Memory B cell (primary cell): ENCODE data around the gene B4GALT2.
A peak's percentile ranks its signal among the peaks of the same experiment; 100 is the strongest.

Source experiments
- ATAC-seq: fragments of 150-1000 bp; cut with Tn5 transposase; 2 replicates; pipeline ENCODE4 v1.10.0; 2021; ENCODE audit warnings: low read depth, mild to moderate bottlenecking, moderate library complexity
- DNase-seq, 2 donors: peaks; one replicate each; pipeline ENCODE4 v3.0.0; 2022; ENCODE audit warnings: low spot score in 2 of 2
- H3K27ac Mint-ChIP-seq: one replicate; pipeline ENCODE4 v1.8.0; 2022; ENCODE audit warnings: mild to moderate bottlenecking, moderate library complexity, mixed read lengths
- H3K27me3 Mint-ChIP-seq: one replicate; pipeline ENCODE4 v1.8.0; 2022; ENCODE audit warnings: mixed read lengths
- H3K36me3 Mint-ChIP-seq: one replicate; pipeline ENCODE4 v1.8.0; 2022; ENCODE audit warnings: mild to moderate bottlenecking, mixed read lengths
- H3K4me1 Mint-ChIP-seq: one replicate; pipeline ENCODE4 v1.8.0; 2022; ENCODE audit warnings: mixed read lengths
- H3K4me3 Mint-ChIP-seq: one replicate; pipeline ENCODE4 v1.8.0; 2022; ENCODE audit warnings: mild to moderate bottlenecking, moderate library complexity, mixed read lengths
- H3K9me3 Mint-ChIP-seq: one replicate; pipeline ENCODE4 v1.8.0; 2022; ENCODE audit warnings: mixed read lengths

B4GALT2 gene

GRCh38 chr1:43953361-43953760, 25.6 kb upstream of the B4GALT2 start:
- Mint-ChIP-seq H3K36me3 (peaks cover 13% of the 10 kb centered on the region), H3K4me3 (no peak overlapping the region), H3K27me3 (no peaks in the 10 kb centered on the region), H3K27ac (no peak overlapping the region), H3K9me3 (no peaks in the 10 kb centered on the region), H3K4me1 (peaks cover 18% of the 10 kb centered on the region)
- ATAC-seq (no peak), DNase-seq (no peak)

DNA sequence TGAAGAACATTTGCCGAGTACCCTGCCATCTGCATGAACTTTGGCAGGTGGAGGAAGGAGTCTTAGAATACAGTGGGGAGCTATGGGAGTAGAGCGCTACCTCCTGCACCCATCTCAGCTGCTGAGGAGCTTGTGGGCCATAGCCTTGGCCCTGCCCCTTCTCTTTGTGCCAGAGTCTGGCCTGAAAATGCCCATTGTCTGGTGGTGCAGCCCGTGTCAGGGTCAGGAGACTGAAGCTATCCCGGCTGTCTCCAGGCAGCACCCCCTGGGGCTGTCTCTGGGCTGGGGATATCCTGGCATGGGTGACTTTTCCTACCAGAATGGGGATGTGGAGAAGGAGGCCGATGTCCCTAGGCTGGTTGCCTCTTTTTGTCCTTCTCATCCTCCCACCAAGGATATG, 25.0 kb upstream of the B4GALT2 start:
- Mint-ChIP-seq H3K4me1 (peaks cover 18% of the 10 kb centered on the region), H3K4me3 (no peak overlapping the region), H3K27ac (no peak overlapping the region), H3K27me3 (no peaks in the 10 kb centered on the region), H3K9me3 (no peaks in the 10 kb centered on the region), H3K36me3 (peaks cover 15% of the 10 kb centered on the region)
- DNase-seq (no peak), ATAC-seq (no peak)

DNA sequence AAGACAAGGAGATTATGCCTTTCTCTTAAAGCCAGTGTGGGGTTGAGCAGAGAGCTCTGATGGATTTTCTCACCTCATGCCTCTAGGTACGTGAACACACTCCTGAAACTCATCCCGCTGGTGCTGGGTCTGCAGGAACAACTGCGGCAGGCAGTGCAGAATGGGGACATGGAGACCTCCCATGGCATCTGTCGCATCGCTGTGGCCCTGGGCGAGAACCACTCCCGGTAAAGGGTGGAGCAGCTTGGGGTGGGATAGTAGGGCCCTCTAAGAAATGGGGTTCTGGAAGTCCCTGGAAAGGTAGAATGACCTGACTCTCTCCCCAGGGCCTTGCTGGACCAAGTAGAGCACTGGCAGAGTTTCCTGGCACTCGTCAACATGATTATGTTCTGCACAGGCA, 22.8 kb upstream of the B4GALT2 start:
- Mint-ChIP-seq H3K27ac (no peak overlapping the region), H3K4me1 (peaks cover 7% of the 10 kb centered on the region)

DNA sequence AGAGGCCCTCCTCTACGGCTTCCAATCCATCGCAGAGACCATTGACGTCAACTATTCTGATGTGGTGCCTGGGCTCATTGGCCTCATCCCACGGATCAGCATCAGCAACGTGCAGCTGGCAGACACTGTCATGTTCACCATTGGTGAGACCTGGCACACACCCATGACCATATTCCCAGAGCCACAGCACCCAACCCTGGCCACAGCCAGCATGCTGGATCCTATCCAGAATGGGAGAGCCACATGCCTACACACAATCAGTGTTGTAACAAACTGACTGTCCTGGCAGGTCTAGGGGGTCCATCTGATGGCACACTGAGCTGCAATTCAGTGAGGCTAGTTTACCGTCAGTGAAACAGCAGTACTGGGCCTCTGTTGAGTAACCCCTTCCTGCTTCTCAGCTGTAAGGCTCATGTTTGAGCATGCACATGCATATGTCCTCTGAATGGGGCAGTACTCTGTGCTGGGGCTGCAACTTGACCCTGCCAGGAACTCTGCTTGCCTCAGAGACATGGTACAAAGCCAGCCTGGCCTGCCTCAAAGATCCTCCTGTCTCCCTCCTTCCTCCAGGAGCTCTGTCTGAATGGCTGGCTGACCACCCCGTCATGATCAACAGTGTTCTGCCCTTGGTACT, 21.5 kb upstream of the B4GALT2 start:
- no peaks in the 10 kb centered on the region for H3K9me3 Mint-ChIP-seq
- peaks cover 17% of the 10 kb centered on the region for H3K36me3 Mint-ChIP-seq
- no peak for ATAC-seq
- no peak overlapping the region for H3K4me3 Mint-ChIP-seq
- H3K4me1 Mint-ChIP-seq = peaks cover 7% of the 10 kb centered on the region
- no peaks in the 10 kb centered on the region for H3K27me3 Mint-ChIP-seq
- no peak for DNase-seq
- H3K27ac Mint-ChIP-seq = no peak overlapping the region

More for the DNA sequence above, 22.8 kb upstream of the B4GALT2 start:
- Mint-ChIP-seq H3K27me3 (no peaks in the 10 kb centered on the region), H3K9me3 (no peaks in the 10 kb centered on the region), H3K36me3 (peaks cover 13% of the 10 kb centered on the region), H3K4me3 (no peak overlapping the region)
- ATAC-seq (no peak), DNase-seq (no peak)

GRCh38 chr1:43958351-43959255, 20.4 kb upstream of the B4GALT2 start:
- ATAC-seq = no peak
- Mint-ChIP-seq H3K4me3 (no peak overlapping the region), H3K27me3 (no peaks in the 10 kb centered on the region)

GRCh38 chr1:43960798-43961197, 18.2 kb upstream of the B4GALT2 start:
- Mint-ChIP-seq H3K4me3 (no peak overlapping the region), H3K27me3 (no peaks in the 10 kb centered on the region), H3K27ac (no peak overlapping the region), H3K9me3 (no peaks in the 10 kb centered on the region), H3K4me1 (no peaks in the 10 kb centered on the region), H3K36me3 (peaks cover 18% of the 10 kb centered on the region)
- DNase-seq (no peak), ATAC-seq (no peak)

More at GRCh38 chr1:43958351-43959255, 20.4 kb upstream of the B4GALT2 start:
- Mint-ChIP-seq H3K27ac (no peak overlapping the region), H3K4me1 (peaks cover 7% of the 10 kb centered on the region), H3K36me3 (peaks cover 18% of the 10 kb centered on the region), H3K9me3 (no peaks in the 10 kb centered on the region)
- no peak for DNase-seq

GRCh38 chr1:43961692-43962091, 17.3 kb upstream of the B4GALT2 start:
- H3K9me3 Mint-ChIP-seq = no peaks in the 10 kb centered on the region
- H3K27ac Mint-ChIP-seq = no peak overlapping the region
- no peaks in the 10 kb centered on the region for H3K27me3 Mint-ChIP-seq
- H3K4me1 Mint-ChIP-seq = no peaks in the 10 kb centered on the region
- DNase-seq (no peak), ATAC-seq (no peak)
- H3K4me3 Mint-ChIP-seq = no peak overlapping the region
- peaks cover 18% of the 10 kb centered on the region for H3K36me3 Mint-ChIP-seq

DNA sequence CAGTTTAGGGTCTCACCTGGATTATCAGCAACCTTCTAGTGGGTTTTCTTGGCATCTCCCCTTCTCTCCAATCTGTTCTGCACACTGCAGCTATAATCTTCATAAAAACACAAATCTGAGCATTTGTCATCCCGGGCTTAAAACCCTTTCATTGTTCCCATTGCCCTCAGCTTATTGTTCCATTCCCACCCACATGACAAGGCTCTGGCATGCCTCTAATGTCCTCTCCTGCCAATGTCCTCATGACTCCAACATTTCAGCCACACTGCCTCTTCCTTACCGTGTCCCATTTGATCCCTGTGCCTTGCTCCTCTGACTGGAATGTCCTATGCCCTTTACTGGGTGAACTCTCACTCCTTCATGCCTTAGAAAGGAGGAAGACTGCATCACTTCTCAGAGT, 16.7 kb upstream of the B4GALT2 start:
- Mint-ChIP-seq H3K4me1 (no peaks in the 10 kb centered on the region), H3K27ac (no peak overlapping the region), H3K4me3 (no peak overlapping the region), H3K27me3 (no peaks in the 10 kb centered on the region), H3K36me3 (peaks cover 15% of the 10 kb centered on the region), H3K9me3 (no peaks in the 10 kb centered on the region)
- ATAC-seq = no peak
- no peak for DNase-seq

DNA sequence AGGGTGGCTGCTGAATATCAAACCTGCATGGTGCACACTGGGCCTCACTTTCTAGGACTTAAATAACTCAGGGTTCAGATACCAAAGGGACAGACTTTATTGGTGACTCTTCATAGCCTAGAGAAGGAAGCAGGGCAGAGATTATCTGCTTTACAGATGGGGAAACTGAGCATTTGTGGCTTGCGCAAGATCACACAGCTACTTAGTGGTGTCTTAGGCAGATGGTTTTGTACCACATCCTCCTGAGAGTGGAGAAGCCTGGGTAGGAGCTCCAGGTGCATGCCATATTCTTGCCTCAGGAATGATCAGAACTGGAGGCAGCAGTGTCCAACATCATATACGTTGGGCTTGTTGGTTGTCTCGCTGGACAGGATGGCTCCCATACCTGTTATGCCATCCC, 16.0 kb upstream of the B4GALT2 start:
- no peaks in the 10 kb centered on the region for H3K9me3 Mint-ChIP-seq
- ATAC-seq (no peak), DNase-seq (no peak)
- no peaks in the 10 kb centered on the region for H3K4me1 Mint-ChIP-seq
- no peak overlapping the region for H3K4me3 Mint-ChIP-seq
- H3K27ac Mint-ChIP-seq = no peak overlapping the region
- H3K27me3 Mint-ChIP-seq = no peaks in the 10 kb centered on the region
- peaks cover 12% of the 10 kb centered on the region for H3K36me3 Mint-ChIP-seq

GRCh38 chr1:43963890-43964289, 15.1 kb upstream of the B4GALT2 start:
- ATAC-seq (no peak), DNase-seq (no peak)
- H3K36me3 Mint-ChIP-seq = peaks cover 10% of the 10 kb centered on the region
- H3K4me3 Mint-ChIP-seq = no peak overlapping the region
- H3K9me3 Mint-ChIP-seq = no peaks in the 10 kb centered on the region
- H3K27ac Mint-ChIP-seq = no peak overlapping the region
- no peaks in the 10 kb centered on the region for H3K27me3 Mint-ChIP-seq
- no peaks in the 10 kb centered on the region for H3K4me1 Mint-ChIP-seq

DNA sequence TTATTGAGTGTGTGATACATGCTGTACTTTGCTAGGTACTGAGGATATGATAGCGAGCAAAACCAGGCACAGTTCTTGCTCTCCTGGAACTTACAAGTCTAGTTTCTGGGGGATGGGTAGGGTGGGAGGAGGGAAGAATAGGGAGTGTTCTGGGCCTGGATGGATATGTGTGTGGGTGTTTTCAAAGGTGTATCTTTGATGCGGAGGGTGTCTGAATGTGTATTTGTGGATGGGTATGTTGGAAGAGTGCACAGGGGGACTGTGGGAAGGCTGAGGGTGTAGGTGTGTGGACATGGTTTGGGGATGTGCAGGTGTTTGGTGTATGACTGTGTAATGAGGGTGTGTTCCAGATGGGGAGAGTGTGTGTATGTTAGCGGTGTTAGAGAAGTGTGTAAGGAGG, 13.7 kb upstream of the B4GALT2 start:
- Mint-ChIP-seq H3K27ac (no peak overlapping the region), H3K36me3 (peaks cover 7% of the 10 kb centered on the region), H3K4me1 (peaks cover 8% of the 10 kb centered on the region), H3K27me3 (no peaks in the 10 kb centered on the region), H3K9me3 (no peaks in the 10 kb centered on the region), H3K4me3 (no peak overlapping the region)
- ATAC-seq (no peak), DNase-seq (no peak)

DNA sequence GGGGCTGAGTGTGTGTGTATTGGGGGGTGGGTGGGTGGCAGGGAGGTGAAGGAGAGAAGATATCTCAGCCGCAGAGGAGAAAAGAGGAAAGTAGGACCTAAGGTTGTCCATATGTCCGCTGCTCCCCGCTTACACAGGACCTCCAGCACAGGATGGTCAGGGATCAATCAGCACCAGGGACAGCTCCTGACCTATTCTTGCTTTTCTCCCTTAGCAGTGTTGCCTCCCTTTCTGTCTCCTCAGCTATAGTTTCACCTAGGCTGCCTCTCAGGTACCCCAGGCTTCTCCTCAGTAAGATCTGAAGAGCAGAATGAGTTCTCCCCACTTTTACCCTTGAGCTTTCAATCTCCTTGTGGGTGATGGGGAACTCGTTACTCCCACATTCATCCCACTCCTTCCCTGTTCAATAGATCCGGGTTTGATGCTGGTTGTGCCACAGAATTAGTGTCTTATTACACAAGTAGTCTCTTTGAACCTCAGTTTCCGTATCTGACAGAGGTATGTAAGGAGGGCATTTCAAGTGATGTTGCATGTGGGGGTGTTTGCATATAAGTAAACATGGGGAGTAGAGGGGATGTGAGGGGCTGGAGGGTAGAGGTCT, 10.6 kb upstream of the B4GALT2 start:
- H3K27me3 Mint-ChIP-seq = no peaks in the 10 kb centered on the region
- H3K36me3 Mint-ChIP-seq = no peaks in the 10 kb centered on the region
- ATAC-seq (no peak), DNase-seq (no peak)
- H3K4me1 Mint-ChIP-seq = peaks cover 15% of the 10 kb centered on the region
- no peaks in the 10 kb centered on the region for H3K9me3 Mint-ChIP-seq
- H3K4me3 Mint-ChIP-seq = no peak overlapping the region
- no peak overlapping the region for H3K27ac Mint-ChIP-seq

GRCh38 chr1:43969416-43969745, 9.6 kb upstream of the B4GALT2 start:
- DNase-seq (no peak), ATAC-seq (no peak)
- H3K9me3 Mint-ChIP-seq = no peaks in the 10 kb centered on the region
- H3K4me3 Mint-ChIP-seq = peak overlapping the region; percentile 96
- H3K36me3 Mint-ChIP-seq = no peaks in the 10 kb centered on the region
- peaks cover 23% of the 10 kb centered on the region for H3K4me1 Mint-ChIP-seq
- H3K27me3 Mint-ChIP-seq = no peaks in the 10 kb centered on the region
- H3K27ac Mint-ChIP-seq = no peak overlapping the region

DNA sequence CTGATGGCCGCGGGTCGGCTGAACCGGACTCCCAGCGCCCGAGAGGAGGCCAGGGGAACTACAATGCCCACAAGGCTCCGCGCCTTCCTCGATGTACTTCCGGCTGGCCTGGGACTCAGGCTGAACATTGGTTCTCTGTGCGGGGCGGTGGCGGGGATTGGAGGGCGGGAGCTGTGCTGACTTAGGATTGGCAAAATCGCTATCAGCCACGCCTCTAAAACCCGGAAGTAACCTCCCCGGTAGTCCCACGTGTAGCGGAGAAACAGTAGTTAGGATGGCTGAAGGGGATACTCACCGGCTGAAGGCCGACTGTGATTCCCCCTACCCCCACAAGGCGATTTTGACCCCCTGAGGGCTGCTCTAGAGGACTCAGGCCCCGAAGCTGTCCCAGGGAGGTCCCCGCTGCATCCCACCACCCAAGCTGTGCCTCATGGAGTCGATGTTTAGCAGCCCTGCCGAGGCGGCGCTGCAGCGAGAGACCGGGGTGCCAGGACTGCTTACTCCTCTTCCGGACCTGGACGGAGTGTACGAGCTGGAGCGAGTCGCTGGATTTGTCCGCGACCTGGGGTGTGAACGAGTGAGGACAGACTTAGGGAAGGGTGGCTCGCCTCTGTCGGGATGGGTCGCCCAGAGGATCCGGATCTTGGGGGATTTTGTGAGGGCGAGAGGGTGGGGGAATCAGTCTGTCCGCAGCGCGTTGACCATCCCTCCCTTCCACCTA, 9.1 kb upstream of the B4GALT2 start, which contains the start of gene DPH2:
Gene DPH2, plus strand, starts transcription at position 265 of the 721 bp plus-strand sequence. Its CDS starts 166 bp downstream, at position 431.
- Mint-ChIP-seq H3K4me3 (peak within 1 kb of the TSS; percentile 96), H3K27me3 (no peaks in the 10 kb centered on the region), H3K36me3 (no peaks in the 10 kb centered on the region), H3K27ac (peak within 1 kb of the TSS; percentile 49), H3K4me1 (peaks cover 23% of the 10 kb centered on the region), H3K9me3 (no peaks in the 10 kb centered on the region)
- ATAC-seq (peak; percentile 83), DNase-seq (peak; percentile 80 to 85)
